IMR-90 (cell line): Measurements from ENCODE around the gene PEAK3.

Experiments
- CEBPB ChIP-seq: IDR thresholded peaks from 2 replicates; pipeline ENCODE4 v1.6.1; 2012; ENCODE audit warnings: low read depth, low read length, improper control_type of control experiment
- FOS ChIP-seq: fragments of 150-350 bp; IDR thresholded peaks from 2 replicates; pipeline ENCODE4 v1.6.1; 2016; ENCODE audit warnings: low read depth, low read length
- MAFK ChIP-seq: IDR thresholded peaks from 2 replicates; pipeline ENCODE4 v1.6.1; 2012; ENCODE audit warnings: low read depth, low read length, improper control_type of control experiment
- MAZ ChIP-seq: IDR thresholded peaks from 2 replicates; pipeline ENCODE4 v1.6.1; 2012; ENCODE audit warnings: low read depth, mild to moderate bottlenecking, low read length, improper control_type of control experiment, moderate library complexity, borderline replicate concordance
- POLR2A ChIP-seq: IDR thresholded peaks from 2 replicates; pipeline ENCODE4 v1.6.1; 2012; ENCODE audit warnings: mild to moderate bottlenecking, low read depth, low read length
- RAD21 ChIP-seq: IDR thresholded peaks from 2 replicates; pipeline ENCODE4 v1.6.1; 2012; ENCODE audit warnings: low read length, improper control_type of control experiment
- RCOR1 ChIP-seq: IDR thresholded peaks from 2 replicates; pipeline ENCODE4 v1.6.1; 2012; ENCODE audit warnings: mild to moderate bottlenecking, low read length, improper control_type of control experiment; ENCODE audit not compliant: insufficient replicate concordance
- RFX5 ChIP-seq: IDR thresholded peaks from 2 replicates; pipeline ENCODE4 v1.8.0; 2012; ENCODE audit warnings: low read depth, mild to moderate bottlenecking, low read length, moderate library complexity
- SMC3 ChIP-seq: fragments of 150-350 bp; IDR thresholded peaks from 2 replicates; pipeline ENCODE4 v1.6.1; 2016; ENCODE audit warnings: low read depth, mild to moderate bottlenecking, antibody characterized with exemption, low read length, moderate library complexity
- TF ChIP-seq, protein P1 (sequence below): conservative IDR thresholded peaks from 2 replicates; pipeline ENCODE4 v1.5.1; 2012; ENCODE audit warnings: mild to moderate bottlenecking, low read depth, low read length, improper control_type of control experiment
- TF ChIP-seq, protein P2 (sequence below): fragments of 150-350 bp; IDR thresholded peaks from 2 replicates; pipeline ENCODE4 v1.6.1; 2016; ENCODE audit warnings: low read depth, mild to moderate bottlenecking, low read length, moderate library complexity, borderline replicate concordance

DNA sequence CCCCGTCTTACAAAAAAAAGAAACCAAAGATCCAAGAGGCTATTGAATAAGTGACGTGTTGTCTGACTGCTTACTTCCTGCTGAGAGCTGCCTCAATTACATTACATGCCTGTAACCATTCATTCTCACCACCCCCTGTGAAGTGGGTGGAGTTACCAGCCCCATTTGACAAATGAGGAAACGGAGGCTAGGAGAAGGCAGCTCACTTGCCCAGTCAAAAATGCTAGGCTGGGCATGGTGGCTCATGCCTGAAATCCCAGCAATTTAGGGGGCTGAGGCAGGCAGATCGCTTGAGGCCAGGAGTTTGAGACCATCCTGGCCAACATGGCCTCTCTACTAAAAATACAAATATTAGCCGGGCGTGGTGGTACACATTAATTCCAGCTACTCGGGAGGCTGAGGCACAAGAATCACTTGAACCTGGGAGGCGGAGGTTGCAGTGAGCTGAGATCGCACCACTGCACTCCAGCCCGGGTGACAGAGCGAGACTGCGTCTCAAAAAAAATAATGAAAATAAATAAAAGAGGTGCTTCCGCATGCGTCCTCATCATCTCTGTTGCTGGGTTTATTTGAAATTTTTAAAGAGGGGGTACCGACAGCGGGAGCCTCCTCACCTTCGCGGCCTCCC, 45.9 kb upstream of the PEAK3 start:
- TF ChIP-seq, protein P1, sequence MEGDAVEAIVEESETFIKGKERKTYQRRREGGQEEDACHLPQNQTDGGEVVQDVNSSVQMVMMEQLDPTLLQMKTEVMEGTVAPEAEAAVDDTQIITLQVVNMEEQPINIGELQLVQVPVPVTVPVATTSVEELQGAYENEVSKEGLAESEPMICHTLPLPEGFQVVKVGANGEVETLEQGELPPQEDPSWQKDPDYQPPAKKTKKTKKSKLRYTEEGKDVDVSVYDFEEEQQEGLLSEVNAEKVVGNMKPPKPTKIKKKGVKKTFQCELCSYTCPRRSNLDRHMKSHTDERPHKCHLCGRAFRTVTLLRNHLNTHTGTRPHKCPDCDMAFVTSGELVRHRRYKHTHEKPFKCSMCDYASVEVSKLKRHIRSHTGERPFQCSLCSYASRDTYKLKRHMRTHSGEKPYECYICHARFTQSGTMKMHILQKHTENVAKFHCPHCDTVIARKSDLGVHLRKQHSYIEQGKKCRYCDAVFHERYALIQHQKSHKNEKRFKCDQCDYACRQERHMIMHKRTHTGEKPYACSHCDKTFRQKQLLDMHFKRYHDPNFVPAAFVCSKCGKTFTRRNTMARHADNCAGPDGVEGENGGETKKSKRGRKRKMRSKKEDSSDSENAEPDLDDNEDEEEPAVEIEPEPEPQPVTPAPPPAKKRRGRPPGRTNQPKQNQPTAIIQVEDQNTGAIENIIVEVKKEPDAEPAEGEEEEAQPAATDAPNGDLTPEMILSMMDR: no peak
- TF ChIP-seq SMC3 (no peak), POLR2A (peak; percentile 54; the same call in 1 of the 2 replicates), MAFK (no peak), RCOR1 (no peak), CEBPB (no peak), FOS (no peak), MAZ (no peak), RFX5 (no peak), RAD21 (no peak)
- TF ChIP-seq, protein P2, sequence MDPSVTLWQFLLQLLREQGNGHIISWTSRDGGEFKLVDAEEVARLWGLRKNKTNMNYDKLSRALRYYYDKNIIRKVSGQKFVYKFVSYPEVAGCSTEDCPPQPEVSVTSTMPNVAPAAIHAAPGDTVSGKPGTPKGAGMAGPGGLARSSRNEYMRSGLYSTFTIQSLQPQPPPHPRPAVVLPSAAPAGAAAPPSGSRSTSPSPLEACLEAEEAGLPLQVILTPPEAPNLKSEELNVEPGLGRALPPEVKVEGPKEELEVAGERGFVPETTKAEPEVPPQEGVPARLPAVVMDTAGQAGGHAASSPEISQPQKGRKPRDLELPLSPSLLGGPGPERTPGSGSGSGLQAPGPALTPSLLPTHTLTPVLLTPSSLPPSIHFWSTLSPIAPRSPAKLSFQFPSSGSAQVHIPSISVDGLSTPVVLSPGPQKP: no peak
